GM18951 (cell line): ENCODE data around the gene DAP.

Source experiments
- POLR2A ChIP-seq: IDR thresholded peaks from 4 replicates; pipeline ENCODE4 v1.6.1; 2011; ENCODE audit warnings: mild to moderate bottlenecking; ENCODE audit not compliant: insufficient read length, insufficient read depth; ENCODE audit errors: extremely low read depth
- in situ Hi-C: fragments of 300-500 bp; cut with MboI; formaldehyde crosslinking; loops from one replicate; pipeline ENCODE4 v1.12.0; 2022; ENCODE audit warnings: low sequenced_read_pairs, mixed read lengths, inconsistent platforms; ENCODE audit not compliant: unreplicated experiment

Gene DAP

GRCh38 chr5:10680876-10681481 is 80.1 kb downstream of the DAP start:
- in situ Hi-C loops = loop anchor here (25.0 kb wide), 2 partner anchors 306 to 506 kb away; no protein-coding TSS in a partner anchor

GRCh38 chr5:10679336-10679988 is 81.6 kb downstream of the DAP start:
- no peak for TF ChIP-seq POLR2A
- in situ Hi-C loops = loop anchor here (25.0 kb wide), 2 partner anchors 308 to 508 kb away; no protein-coding TSS in a partner anchor

More at GRCh38 chr5:10680876-10681481, 80.1 kb downstream of the DAP start:
- no peak for TF ChIP-seq POLR2A

- in situ Hi-C loops = loop anchor here (25.0 kb wide), 2 partner anchors 309 to 509 kb away; no protein-coding TSS in a partner anchor
- no peak for TF ChIP-seq POLR2A
These were observed 82.8 kb downstream of the DAP start for GRCh38 chr5:10678244-10678643.

- TF ChIP-seq POLR2A = no peak
- in situ Hi-C loops = loop anchor here (25.0 kb wide), 2 partner anchors 310 to 510 kb away; no protein-coding TSS in a partner anchor
These were observed 83.5 kb downstream of the DAP start for GRCh38 chr5:10677533-10677932.

GRCh38 chr5:10676946-10677345 is 84.1 kb downstream of the DAP start:
- in situ Hi-C loops = loop anchor here (25.0 kb wide), 2 partner anchors 310 to 510 kb away; no protein-coding TSS in a partner anchor
- no peak for TF ChIP-seq POLR2A

- peak; percentile 34 for TF ChIP-seq POLR2A
- in situ Hi-C loops = loop anchor here (25.0 kb wide), 2 partner anchors 311 to 511 kb away; no protein-coding TSS in a partner anchor
These were observed 84.8 kb downstream of the DAP start for GRCh38 chr5:10676224-10676623.

- in situ Hi-C loops = loop anchor here (25.0 kb wide), 2 partner anchors 312 to 512 kb away; no protein-coding TSS in a partner anchor
- no peak for TF ChIP-seq POLR2A
These were observed 85.8 kb downstream of the DAP start for GRCh38 chr5:10675177-10675700.

GRCh38 chr5:10674582-10674981 is 86.5 kb downstream of the DAP start:
- in situ Hi-C loops = no loop called here

GRCh38 chr5:10674096-10674495 is 86.9 kb downstream of the DAP start:
- no peak for TF ChIP-seq POLR2A
- in situ Hi-C loops = no loop called here

More at GRCh38 chr5:10674582-10674981, 86.5 kb downstream of the DAP start:
- no peak for TF ChIP-seq POLR2A

GRCh38 chr5:10673407-10673806 is 87.6 kb downstream of the DAP start:
- in situ Hi-C loops = no loop called here

GRCh38 chr5:10673017-10673389 is 88.0 kb downstream of the DAP start:
- in situ Hi-C loops = no loop called here
- TF ChIP-seq POLR2A = no peak

More at GRCh38 chr5:10673407-10673806, 87.6 kb downstream of the DAP start:
- no peak for TF ChIP-seq POLR2A

- no peak for TF ChIP-seq POLR2A
- in situ Hi-C loops = no loop called here
These were observed 88.7 kb downstream of the DAP start for GRCh38 chr5:10672146-10673016.
